Measurements from ENCODE around the gene PGAM4. TPM values are rescaled to one million over a fixed set of nuclear protein-coding genes. Genes with fewer than 3 reads are reported as not detected.

The PGAM4 gene
- polyA plus RNA-seq, 2 of the 4 experiments (the other 2 are of a cell fraction): not detected

DNA sequence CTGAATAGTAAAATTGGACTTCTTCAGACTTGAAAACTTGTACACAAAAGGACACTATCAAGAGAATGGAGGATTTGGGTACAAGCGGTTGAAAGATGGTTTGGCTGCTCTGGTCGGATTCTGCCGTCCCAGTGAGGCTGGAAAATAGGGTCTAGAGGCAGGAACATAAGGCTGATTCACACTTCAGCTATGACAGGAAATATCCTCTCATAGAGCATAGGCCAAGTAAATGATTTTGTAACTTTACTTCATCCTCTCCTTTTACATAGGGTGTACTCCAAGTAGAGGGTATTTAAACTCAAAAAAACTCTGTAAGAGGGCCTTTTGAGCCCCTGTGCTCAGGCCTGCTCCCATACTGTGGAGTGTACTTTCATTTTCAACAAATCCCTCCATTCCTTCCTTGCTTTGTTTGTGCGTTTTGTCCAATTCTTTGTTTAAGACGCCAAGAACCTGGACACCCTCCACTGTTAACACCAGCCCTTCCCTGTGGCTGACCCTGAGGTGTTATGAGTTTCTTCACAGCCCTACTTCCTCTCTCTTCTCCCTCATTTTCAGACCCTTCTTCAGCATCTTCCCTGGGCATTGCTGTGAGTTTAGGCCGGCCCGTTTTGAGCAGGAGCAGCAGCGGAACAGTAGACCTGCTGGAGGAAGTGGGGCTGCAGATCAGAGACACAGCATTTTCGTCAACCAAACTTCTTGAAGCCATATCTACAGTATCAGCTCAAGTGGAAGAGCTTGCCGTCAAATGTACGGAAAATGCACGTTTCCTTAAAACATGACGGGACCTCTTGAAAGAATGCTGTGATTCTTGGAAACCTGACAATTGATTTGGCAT is 7.2 kb downstream of the PGAM4 start:
- Histone ChIP-seq H3K4me3 (no peak overlapping the region), H3K9me3 (0 out of 3 replicates have a peak, but pooled peaks cover 5% of the 10 kb centered on the region), H3K4me2 (peak overlapping the region; percentile 36; the same call in 1 of the 3 replicates), H3K27ac (no peak overlapping the region), H3K4me1 (peaks cover 10% of the 10 kb centered on the region; the same call in 1 of the 3 replicates)
- DNase-seq (ENCODE audit: low read depth in 1 of 2, low spot score in 1 of 2) (no peak), ATAC-seq (no peak), FAIRE-seq (peak; percentile 18)
- TF ChIP-seq SMC3 (IDR thresholded peaks at IDR 0.05) (no peak), CHD2 (IDR thresholded peaks at IDR 0.05; ENCODE audit: low read length, partially characterized antibody) (no peak), CHD4 (IDR thresholded peaks at IDR 0.05; ENCODE audit: borderline replicate concordance) (no peak), EP300 (IDR thresholded peaks at IDR 0.05) (no peak), NPAS2 (CRISPR knock-in tag; IDR thresholded peaks at IDR 0.05; ENCODE audit: borderline replicate concordance) (no peak)
- ChIA-PET POLR2A (no interaction called here), CTCF (no interaction called here)
- 88% methylated on average over 13 of the region's 13 CpGs for WGBS (ENCODE audit: missing lambda C conversion rate)

DNA sequence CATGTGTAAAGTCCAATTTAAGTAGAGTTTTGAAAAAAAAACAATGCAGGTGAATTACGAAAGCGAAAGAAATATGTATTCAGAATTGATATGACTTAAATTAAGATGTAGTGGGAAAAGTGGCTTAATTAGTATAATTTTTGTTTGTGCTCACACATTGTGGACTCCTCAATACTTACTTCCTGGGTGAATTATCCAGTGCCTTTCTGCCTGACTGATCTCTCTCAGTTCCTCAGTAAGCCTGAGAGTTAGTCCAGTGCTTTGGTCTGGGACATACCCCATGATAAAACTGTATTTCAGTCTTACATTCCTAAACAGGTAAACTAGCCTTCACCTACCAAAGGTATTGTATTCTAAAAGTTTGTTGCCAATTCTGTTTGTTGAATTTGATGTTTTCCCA is 8.4 kb downstream of the PGAM4 start:
- FAIRE-seq: peak; percentile 49

DNA sequence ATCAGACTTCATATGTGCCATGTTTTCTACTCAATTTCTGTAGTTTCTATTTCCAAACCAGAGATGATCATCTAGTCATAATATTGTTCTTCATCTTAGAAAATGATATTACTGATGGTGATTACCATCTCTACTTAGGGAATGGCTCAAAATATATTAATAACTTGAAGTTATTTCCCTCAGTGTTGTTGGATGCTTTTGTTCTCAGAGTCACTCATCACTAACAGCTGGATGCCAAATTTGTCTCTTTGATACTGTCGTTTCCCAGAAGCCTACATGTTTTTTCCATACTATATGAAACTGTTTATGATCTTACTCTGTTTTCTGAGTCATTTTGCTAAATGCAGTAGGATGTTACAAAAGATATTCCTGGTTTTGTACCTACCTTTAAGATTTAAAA is 8.9 kb downstream of the PGAM4 start:
- Histone ChIP-seq H3K9me3 (0 out of 3 replicates have a peak, but pooled peaks cover 5% of the 10 kb centered on the region), H3K4me3 (no peak overlapping the region), H3K4me1 (peaks cover 10% of the 10 kb centered on the region; the same call in 1 of the 3 replicates), H3K27ac (no peak overlapping the region), H3K4me2 (no peak overlapping the region)
- ATAC-seq: no peak
- ChIA-PET POLR2A (no interaction called here), CTCF (no interaction called here)
- 78% methylated on average over 1 of the region's 1 CpG for WGBS (ENCODE audit: missing lambda C conversion rate)
- DNase-seq (ENCODE audit: low read depth in 1 of 2, low spot score in 1 of 2): no peak
- no peak for FAIRE-seq
- TF ChIP-seq SREBF2 (IDR thresholded peaks at IDR 0.05) (no peak), RAD21 (conservative IDR thresholded peaks at IDR 0.05 in 1 of 2, IDR thresholded peaks at IDR 0.05 in 1 of 2) (no peak), NR3C1 (IDR thresholded peaks at IDR 0.05) (no peak), RCOR1 (IDR thresholded peaks at IDR 0.05; ENCODE audit: low read depth, low read length) (no peak), ZFP36 (IDR thresholded peaks at IDR 0.05; ENCODE audit: borderline replicate concordance, partially characterized antibody) (no peak), FOXS1 (CRISPR knock-in tag; IDR thresholded peaks at IDR 0.05) (no peak), RARB (CRISPR knock-in tag; IDR thresholded peaks at IDR 0.05) (no peak)
- TF ChIP-seq, protein P1, sequence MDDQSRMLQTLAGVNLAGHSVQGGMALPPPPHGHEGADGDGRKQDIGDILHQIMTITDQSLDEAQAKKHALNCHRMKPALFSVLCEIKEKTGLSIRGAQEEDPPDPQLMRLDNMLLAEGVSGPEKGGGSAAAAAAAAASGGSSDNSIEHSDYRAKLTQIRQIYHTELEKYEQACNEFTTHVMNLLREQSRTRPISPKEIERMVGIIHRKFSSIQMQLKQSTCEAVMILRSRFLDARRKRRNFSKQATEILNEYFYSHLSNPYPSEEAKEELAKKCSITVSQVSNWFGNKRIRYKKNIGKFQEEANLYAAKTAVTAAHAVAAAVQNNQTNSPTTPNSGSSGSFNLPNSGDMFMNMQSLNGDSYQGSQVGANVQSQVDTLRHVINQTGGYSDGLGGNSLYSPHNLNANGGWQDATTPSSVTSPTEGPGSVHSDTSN (IDR thresholded peaks at IDR 0.05): no peak
- TF ChIP-seq, protein P2, sequence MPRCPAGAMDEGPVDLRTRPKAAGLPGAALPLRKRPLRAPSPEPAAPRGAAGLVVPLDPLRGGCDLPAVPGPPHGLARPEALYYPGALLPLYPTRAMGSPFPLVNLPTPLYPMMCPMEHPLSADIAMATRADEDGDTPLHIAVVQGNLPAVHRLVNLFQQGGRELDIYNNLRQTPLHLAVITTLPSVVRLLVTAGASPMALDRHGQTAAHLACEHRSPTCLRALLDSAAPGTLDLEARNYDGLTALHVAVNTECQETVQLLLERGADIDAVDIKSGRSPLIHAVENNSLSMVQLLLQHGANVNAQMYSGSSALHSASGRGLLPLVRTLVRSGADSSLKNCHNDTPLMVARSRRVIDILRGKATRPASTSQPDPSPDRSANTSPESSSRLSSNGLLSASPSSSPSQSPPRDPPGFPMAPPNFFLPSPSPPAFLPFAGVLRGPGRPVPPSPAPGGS (IDR thresholded peaks at IDR 0.05): no peak
- TF ChIP-seq, protein P3, sequence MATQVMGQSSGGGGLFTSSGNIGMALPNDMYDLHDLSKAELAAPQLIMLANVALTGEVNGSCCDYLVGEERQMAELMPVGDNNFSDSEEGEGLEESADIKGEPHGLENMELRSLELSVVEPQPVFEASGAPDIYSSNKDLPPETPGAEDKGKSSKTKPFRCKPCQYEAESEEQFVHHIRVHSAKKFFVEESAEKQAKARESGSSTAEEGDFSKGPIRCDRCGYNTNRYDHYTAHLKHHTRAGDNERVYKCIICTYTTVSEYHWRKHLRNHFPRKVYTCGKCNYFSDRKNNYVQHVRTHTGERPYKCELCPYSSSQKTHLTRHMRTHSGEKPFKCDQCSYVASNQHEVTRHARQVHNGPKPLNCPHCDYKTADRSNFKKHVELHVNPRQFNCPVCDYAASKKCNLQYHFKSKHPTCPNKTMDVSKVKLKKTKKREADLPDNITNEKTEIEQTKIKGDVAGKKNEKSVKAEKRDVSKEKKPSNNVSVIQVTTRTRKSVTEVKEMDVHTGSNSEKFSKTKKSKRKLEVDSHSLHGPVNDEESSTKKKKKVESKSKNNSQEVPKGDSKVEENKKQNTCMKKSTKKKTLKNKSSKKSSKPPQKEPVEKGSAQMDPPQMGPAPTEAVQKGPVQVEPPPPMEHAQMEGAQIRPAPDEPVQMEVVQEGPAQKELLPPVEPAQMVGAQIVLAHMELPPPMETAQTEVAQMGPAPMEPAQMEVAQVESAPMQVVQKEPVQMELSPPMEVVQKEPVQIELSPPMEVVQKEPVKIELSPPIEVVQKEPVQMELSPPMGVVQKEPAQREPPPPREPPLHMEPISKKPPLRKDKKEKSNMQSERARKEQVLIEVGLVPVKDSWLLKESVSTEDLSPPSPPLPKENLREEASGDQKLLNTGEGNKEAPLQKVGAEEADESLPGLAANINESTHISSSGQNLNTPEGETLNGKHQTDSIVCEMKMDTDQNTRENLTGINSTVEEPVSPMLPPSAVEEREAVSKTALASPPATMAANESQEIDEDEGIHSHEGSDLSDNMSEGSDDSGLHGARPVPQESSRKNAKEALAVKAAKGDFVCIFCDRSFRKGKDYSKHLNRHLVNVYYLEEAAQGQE (IDR thresholded peaks at IDR 0.05): no peak
- TF ChIP-seq, protein P4, sequence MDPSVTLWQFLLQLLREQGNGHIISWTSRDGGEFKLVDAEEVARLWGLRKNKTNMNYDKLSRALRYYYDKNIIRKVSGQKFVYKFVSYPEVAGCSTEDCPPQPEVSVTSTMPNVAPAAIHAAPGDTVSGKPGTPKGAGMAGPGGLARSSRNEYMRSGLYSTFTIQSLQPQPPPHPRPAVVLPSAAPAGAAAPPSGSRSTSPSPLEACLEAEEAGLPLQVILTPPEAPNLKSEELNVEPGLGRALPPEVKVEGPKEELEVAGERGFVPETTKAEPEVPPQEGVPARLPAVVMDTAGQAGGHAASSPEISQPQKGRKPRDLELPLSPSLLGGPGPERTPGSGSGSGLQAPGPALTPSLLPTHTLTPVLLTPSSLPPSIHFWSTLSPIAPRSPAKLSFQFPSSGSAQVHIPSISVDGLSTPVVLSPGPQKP (IDR thresholded peaks at IDR 0.05; ENCODE audit: low read depth, low read length): no peak

More for the DNA sequence above, 8.4 kb downstream of the PGAM4 start:
- TF ChIP-seq ZSCAN20 (CRISPR knock-in tag; IDR thresholded peaks at IDR 0.05) (no peak), JUNB (IDR thresholded peaks at IDR 0.05) (no peak), FOXS1 (CRISPR knock-in tag; IDR thresholded peaks at IDR 0.05) (no peak), HDAC2 (IDR thresholded peaks at IDR 0.05) (no peak), ESRRA (IDR thresholded peaks at IDR 0.05; ENCODE audit: borderline replicate concordance, low read length) (no peak), SREBF2 (IDR thresholded peaks at IDR 0.05) (no peak), CBX2 (IDR thresholded peaks at IDR 0.05; ENCODE audit: borderline replicate concordance, low read depth) (no peak), HOXB13 (CRISPR knock-in tag; IDR thresholded peaks at IDR 0.05; ENCODE audit: low read depth) (no peak), ZFP36 (IDR thresholded peaks at IDR 0.05; ENCODE audit: borderline replicate concordance, partially characterized antibody) (no peak)
- TF ChIP-seq, protein P5, sequence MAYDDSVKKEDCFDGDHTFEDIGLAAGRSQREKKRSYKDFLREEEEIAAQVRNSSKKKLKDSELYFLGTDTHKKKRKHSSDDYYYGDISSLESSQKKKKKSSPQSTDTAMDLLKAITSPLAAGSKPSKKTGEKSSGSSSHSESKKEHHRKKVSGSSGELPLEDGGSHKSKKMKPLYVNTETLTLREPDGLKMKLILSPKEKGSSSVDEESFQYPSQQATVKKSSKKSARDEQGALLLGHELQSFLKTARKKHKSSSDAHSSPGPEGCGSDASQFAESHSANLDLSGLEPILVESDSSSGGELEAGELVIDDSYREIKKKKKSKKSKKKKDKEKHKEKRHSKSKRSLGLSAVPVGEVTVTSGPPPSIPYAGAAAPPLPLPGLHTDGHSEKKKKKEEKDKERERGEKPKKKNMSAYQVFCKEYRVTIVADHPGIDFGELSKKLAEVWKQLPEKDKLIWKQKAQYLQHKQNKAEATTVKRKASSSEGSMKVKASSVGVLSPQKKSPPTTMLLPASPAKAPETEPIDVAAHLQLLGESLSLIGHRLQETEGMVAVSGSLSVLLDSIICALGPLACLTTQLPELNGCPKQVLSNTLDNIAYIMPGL (CRISPR knock-in tag; IDR thresholded peaks at IDR 0.05; ENCODE audit: borderline replicate concordance): no peak
- TF ChIP-seq, protein P6, sequence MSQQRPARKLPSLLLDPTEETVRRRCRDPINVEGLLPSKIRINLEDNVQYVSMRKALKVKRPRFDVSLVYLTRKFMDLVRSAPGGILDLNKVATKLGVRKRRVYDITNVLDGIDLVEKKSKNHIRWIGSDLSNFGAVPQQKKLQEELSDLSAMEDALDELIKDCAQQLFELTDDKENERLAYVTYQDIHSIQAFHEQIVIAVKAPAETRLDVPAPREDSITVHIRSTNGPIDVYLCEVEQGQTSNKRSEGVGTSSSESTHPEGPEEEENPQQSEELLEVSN (IDR thresholded peaks at IDR 0.05; ENCODE audit: borderline replicate concordance, low read depth): no peak
- ChIA-PET POLR2A (no interaction called here), CTCF (no interaction called here)
- Histone ChIP-seq H3K4me3 (no peak overlapping the region), H3K9me3 (0 out of 3 replicates have a peak, but pooled peaks cover 5% of the 10 kb centered on the region), H3K4me2 (no peak overlapping the region), H3K4me1 (peaks cover 10% of the 10 kb centered on the region; the same call in 1 of the 3 replicates), H3K27ac (no peak overlapping the region)
- ATAC-seq (no peak), DNase-seq (ENCODE audit: low read depth in 1 of 2, low spot score in 1 of 2) (no peak)
- WGBS (ENCODE audit: missing lambda C conversion rate): 94% methylated on average over 2 of the region's 2 CpGs

Measured in A549 (cell line).